HG02970 (cell line): Measurements from ENCODE around the gene CRIP2.

Source experiments
- ATAC-seq: cut with Tn5 transposase; IDR thresholded peaks from one replicate; pipeline ENCODE4 v1.9.1; 2021; ENCODE audit warnings: mild to moderate bottlenecking, moderate library complexity, moderate number of reproducible peaks; ENCODE audit not compliant: unreplicated experiment, low FRiP score

The CRIP2 gene

DNA sequence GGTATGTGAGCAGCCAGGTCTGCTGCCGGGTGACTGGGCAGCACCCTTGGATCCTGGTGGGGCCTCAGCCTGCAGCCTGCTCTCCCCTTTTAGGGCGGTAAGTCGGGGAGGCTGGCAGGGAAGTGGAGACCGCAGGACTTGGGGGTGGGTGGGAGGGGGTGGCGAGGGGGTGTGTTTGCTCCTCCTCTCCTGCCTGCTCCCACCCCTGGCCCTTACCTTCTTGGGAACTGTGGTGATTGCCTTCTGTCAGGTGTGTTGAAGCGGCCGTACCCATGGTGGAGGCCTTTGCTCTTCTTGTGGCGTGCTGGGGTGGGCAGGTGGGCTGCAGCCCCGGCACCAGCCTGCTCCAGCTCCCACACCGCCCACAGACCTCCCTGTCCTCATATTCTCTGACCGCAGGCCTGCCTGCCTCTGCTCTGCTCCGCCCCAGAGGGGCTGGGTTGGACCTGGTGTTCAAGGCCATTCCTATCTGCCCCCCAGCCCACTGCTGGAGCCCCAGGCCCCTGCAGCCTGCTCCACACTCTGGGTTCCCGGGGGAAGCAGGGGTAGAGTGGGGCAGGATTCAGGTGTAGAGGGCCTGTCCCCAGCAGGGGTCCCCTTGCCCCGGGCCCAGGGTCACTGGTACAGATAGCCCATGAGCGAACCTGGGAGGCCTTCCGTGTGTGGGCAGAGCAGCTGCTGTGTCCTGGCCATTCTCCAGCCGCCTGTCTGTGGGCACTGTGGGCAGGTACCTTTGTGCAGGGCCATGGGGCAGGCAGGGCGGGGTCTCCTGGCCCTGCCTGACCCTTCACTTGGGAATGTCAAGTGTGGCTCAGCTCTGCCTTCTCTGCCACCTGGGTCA is 21.6 kb downstream of the CRIP2 start:
- no peak for ATAC-seq

DNA sequence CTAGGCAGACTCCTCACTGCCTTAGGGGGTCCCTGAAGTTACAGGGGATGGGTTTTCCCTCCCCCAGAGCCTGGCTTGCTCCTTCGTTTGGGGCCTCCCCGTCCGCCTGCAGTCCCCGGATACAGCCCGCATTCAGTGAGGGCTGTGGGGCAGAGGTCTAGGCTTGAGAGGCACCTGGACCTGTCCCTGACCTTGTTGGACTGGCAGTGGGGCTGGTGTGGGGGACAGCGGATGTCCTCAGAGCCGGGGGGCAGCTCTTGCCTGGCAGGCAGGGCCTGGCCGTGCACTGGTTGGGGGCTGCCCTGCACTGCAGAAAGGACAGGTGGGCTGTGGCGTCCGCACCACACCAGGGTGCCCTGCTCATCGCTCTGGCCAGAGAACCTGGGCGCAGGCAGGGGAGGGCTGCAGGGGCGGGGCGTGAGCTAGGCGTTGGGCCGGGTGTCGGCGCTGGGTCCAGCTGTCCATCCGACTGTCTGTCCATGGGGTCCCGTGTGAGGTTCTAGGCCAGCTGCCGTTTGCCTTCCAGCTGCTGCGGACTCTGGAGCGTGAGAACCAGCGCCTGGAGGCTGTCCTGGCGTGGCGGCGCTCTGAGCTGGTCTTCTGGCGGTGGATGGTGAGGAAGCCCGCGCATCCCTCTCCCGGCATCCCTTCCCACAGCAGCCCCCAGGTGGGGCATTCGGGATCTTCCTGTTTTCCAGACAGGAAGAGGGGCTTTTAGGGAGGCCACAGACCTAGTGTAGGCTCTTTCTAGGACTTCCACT is 22.4 kb downstream of the CRIP2 start:
- ATAC-seq = no peak

- no peak for ATAC-seq
These were observed 23.2 kb downstream of the CRIP2 start for GRCh38 chr14:105497671-105498429.

DNA sequence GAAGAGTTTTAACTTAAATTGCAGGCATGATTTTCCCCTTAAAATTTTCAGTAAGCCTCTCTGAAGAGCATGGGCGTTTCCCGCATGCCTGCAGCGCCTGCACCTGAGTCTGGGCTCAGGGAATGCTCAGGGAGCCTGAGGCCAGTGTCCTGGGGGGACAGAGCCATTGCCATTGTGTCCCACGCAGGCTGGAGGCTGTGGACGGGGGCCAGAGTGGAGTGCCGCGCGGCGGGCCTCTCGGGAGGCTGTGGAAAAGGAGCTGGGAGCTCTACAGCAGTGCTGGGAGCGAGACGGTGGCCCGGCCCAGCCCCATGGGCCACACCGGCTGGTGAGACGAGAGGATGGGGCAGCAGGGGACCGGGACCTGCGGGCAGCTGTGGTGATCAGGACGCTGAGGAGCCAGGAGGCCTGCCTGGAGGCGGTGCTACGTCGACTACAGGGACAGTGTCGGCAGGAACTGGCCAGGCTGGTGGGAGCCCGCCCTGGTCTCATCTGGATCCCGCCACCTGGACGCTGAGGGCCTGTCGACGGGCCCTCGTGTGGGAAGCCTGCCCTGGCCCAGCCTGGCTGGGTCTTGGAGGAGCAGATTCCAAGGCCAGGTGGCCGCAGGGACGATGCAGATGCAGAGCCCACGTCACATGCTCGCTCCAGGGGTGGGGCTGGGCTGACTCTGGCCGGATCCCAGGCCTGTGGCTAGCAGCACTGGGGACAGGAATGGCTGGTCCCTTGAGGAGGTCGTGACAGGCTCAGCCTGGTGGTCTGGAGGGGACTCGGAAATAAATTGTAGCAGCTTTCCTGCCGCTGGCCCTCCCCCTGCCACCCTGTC is 24.0 kb downstream of the CRIP2 start:
- ATAC-seq = no peak

- ATAC-seq = no peak
These were observed 24.8 kb downstream of the CRIP2 start for GRCh38 chr14:105499256-105500035.

- ATAC-seq = no peak
These were observed 25.6 kb downstream of the CRIP2 start for GRCh38 chr14:105500036-105500725.

DNA sequence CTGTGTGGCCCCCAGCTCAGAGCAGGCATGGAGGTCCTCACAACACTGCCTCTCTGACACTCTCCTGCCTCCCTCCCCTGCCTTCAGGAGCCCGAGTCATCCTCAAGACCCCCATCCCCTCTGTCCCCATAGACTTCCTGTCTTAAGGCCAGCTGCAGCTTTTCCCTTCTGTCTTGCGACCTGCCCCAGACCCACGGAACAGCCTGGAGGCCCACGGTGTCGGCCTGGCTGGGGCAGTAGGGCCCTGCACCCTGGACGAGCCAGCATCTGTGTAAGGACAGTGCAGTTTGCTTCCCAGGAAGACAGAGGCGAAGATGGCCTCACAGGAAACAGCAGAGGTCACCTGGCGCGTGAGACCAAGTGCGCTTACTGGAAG is 26.1 kb downstream of the CRIP2 start:
- no peak for ATAC-seq

DNA sequence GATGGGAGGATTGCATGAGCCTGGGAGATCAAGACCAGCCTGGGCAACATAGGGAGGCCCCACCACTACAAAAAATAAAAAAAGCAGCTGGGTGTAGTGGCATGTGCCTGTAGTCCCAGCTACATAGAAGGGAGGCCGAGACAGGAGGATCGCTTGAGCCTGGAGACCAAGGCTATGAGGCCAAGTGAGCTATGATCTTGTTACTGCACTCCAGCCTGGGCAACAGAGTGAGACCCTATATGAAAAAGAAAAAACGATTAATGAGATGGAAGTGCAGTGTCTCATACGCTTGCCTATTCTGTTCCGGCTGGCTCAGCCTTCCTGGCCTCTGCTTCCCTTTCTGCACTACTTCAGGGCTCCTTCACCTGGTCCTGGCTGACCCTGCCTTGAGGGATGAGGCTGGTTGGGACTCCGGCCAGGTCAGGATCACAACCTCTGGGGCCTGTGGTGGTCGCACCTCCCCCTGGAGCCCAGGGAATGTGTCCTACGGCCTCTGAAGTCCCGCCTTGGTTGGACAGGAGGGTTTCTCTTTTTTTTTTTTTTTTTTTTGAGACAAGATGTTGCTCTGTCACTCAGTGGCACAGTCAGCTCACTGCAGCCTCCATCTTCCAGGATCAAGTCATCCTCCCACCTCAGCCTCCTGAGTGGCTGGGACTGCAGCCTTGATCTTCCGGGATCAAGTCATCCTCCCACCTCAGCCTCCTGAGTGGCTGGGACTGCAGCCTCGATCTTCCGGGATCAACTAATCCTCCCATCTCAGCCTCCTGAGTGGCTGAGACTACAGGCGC is 27.1 kb downstream of the CRIP2 start:
- ATAC-seq = no peak

- ATAC-seq = no peak
These were observed 28.1 kb downstream of the CRIP2 start for GRCh38 chr14:105502446-105503295.

DNA sequence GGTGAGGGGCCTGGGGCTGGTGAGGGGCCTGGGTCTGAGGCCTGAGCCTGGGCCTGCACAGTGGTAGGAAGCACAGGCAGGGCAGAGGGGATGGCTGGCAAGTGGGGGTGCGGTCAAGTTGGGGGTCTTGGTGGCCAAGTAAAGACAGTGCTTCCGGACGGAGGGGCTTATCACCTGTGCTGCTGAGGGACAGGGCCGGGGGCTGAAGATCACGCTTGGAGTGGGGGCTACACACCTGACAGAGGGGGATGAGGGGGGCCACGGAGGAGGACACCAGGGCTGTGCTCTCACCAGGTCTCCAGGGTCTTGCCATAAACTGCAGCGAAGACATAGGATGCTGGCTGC is 28.6 kb downstream of the CRIP2 start:
- ATAC-seq = no peak

DNA sequence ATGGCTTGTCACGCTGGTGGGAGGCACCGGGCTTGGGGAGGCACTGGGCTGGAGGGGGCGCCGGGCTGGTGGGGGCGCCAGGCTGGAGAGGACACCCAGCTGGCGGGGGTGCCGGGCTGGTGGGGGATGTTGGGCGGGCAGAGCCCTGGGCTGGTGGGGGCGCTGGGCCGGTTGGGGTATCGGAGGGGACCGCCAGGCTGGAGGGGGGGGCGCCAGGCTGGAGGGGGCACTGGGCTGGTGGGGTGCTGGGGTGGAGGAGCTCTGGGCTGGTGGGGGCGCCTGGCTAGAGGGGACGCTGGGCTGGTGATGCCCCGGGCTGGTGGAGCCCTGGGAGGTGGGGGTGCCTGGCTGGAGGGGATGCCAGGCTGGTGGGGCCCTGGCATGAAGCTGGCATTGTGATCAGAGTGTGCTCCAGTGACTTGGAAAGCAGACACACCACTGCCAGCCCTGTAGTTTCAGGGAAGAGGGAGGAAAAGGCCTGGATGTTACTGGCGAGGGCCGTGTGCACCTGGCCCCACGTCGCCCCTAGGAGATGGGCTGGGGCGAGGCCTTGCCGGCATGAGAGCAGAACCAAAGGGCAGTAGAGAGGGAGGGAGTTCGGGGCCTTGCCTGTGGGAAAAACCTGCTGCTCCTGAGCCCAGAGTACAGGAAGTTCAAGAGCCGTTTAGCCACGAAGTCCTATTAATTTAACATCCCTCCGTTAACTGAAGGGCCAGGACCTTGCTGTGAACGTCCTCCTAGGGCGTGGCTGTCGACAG is 29.5 kb downstream of the CRIP2 start:
- no peak for ATAC-seq

DNA sequence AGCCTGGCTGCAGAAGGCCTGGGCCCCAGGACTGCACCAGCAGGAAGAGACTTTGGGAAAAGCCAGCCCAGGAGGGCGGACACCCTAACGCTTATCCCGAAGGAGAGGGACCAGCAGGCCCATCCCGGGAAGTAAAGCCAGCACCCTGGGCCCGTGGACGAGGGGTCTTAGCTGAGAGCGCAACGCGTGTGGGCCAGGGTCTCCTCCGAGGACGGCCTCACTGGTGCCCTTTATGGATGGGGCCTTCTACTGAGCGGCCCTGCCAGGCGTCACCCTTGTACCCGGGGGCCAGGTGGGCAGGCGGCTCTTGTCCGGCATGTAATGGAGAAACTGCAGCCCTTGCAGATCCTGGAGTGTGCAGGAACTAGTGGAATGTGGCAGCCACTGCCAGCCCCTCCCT is 30.5 kb downstream of the CRIP2 start:
- no peak for ATAC-seq

DNA sequence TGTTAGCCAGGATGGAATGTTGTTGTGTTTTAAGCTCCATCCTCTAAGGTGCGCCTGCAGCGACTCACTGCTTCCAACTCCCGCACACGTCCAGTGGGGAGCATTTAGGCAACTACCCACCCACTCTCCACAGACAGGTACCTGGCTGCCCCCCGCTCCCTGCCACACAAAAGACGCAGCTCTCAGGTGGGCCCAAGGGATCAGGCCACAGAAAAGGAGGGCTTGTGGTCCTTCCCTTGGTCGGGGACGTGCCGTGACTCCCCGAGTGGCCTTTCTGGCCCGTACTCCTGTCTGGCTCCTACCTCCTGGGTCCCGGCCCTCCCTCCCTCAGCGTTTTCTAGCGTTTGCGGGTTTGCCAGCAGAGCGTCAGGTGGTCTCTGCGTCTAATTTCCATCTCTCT is 32.6 kb downstream of the CRIP2 start:
- ATAC-seq = no peak

- ATAC-seq = no peak
These were observed 33.4 kb downstream of the CRIP2 start for GRCh38 chr14:105508069-105508468.

DNA sequence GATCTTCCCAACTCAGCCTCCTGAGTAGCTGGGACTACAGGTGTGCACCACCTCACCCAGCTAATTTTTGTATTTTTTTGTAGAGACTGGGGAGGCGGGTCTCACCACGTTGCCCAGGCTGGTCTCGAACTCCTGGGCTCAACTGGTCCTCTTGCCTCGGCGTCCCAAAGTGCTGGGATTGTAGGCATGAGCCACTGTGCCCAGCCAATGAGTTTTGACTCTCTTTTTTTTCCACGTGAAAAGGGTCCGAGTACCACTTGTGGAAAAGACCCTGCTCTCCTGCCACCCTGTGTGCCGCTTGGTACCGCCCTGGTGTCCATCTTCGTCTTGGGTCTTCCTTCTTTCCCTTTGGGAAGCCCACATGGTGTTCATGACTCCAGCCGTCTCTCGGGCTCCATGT is 34.0 kb downstream of the CRIP2 start:
- ATAC-seq = no peak

- no peak for ATAC-seq
These were observed 42.5 kb downstream of the CRIP2 start for GRCh38 chr14:105517096-105517495.
